ENCODE results near the gene P2RX6. TPM values are rescaled to one million over a fixed set of nuclear protein-coding genes. Genes with fewer than 3 reads are reported as not detected.

The P2RX6 gene
- polyA plus RNA-seq, 5 donors = 0.95 to 3.4 (median 1.8) TPM

- no peak for DNase-seq
Observed at GRCh38 chr22:21010426-21011113, 4.4 kb upstream of the P2RX6 start.

- no peak for DNase-seq
Observed at GRCh38 chr22:21012446-21013407, 2.2 kb upstream of the P2RX6 start.

- DNase-seq = no peak
Observed at GRCh38 chr22:21013657-21014201, 1.2 kb upstream of the P2RX6 start.

- DNase-seq = peak; percentile 92 to 95
Observed at GRCh38 chr22:21014202-21014725, 701 bp upstream of the P2RX6 start.

DNA sequence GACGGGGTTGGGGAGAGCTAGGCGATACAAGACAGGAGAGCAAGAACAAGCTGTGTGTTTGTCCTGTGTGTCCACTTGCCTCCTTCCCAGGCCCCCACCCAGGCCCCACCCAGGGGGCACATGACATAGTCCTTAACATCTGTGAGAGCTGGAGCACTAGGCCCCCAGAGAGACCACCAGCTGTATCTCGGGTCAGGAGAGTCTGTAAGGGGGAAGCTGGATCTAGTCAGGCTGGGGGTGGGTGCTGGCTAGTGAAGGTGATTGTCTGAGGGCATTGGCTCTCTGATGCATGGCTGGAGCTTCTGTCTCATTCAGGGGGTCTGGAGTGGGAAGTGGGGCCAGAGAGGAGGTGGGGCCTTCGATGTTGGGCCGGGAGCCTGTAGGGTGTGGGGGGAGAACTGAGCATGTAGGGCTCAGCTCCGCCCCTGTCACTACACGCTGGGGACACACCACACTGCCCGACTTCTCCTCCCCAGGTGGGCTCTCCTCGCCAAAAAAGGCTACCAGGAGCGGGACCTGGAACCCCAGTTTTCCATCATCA, 571 bp downstream of the P2RX6 start:
- DNase-seq = no peak

GRCh38 chr22:21016644-21017420, 1.9 kb downstream of the P2RX6 start:
- no peak for DNase-seq

GRCh38 chr22:21018314-21018713, 3.3 kb downstream of the P2RX6 start:
- no peak for DNase-seq

- DNase-seq = no peak
Observed at GRCh38 chr22:21020802-21021429, 6.0 kb downstream of the P2RX6 start.

DNA sequence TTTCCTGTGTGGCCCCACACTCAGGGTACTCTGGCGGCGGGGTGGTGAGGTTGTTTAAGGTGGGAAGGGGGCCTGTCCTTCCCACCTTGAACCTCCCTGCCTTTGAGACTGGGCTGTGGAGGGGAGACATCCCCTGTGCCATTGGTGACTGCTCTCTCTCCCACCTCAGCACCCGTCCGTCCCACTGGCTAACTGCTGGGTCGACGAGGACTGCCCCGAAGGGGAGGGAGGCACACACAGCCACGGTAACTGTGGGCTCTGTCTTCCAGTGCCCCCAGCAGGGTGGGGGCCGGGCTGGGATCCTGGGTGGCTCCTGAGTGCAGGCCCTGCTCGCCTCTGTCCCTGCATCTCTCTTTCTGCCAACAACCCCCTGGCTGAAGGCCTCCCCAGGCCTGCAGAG, 7.5 kb downstream of the P2RX6 start:
- no peak for DNase-seq

DNA sequence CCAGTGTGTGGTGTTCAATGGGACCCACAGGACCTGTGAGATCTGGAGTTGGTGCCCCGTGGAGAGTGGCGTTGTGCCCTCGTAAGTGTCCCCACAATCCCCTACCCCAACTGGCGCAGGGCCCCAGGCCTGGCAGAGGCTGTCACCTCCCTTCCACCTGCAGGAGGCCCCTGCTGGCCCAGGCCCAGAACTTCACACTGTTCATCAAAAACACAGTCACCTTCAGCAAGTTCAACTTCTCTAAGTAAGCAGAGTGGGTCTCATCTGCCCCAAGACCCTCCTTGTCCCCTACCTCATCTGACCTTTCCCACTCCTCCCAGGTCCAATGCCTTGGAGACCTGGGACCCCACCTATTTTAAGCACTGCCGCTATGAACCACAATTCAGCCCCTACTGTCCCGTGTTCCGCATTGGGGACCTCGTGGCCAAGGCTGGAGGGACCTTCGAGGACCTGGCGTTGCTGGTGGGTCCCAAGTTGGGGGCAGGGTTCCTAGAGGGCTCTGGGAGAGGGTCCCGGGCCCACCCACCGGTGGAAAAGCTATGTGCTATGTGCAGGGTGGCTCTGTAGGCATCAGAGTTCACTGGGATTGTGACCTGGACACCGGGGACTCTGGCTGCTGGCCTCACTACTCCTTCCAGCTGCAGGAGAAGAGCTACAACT, 8.1 kb downstream of the P2RX6 start:
- DNase-seq = no peak

DNA sequence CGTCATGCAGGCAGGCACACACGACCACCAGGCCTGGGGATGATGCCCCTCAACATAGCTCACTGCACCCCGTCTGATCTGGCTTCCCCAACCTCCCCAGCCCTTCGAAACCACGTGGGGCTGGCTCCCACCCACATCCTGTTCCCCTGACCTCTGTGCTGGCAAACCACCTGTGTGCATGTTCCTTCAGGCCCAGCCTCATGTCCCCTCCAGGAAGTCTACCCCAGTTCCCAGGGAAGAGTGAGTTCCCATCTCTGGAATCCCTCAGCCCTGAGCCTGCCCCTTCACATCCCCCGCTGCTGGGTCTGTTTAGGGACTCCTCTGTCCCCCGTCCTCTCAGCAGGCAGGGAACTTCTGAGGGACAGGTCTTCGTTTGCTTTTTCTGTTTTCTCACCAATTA, 10.3 kb downstream of the P2RX6 start:
- DNase-seq = no peak

DNA sequence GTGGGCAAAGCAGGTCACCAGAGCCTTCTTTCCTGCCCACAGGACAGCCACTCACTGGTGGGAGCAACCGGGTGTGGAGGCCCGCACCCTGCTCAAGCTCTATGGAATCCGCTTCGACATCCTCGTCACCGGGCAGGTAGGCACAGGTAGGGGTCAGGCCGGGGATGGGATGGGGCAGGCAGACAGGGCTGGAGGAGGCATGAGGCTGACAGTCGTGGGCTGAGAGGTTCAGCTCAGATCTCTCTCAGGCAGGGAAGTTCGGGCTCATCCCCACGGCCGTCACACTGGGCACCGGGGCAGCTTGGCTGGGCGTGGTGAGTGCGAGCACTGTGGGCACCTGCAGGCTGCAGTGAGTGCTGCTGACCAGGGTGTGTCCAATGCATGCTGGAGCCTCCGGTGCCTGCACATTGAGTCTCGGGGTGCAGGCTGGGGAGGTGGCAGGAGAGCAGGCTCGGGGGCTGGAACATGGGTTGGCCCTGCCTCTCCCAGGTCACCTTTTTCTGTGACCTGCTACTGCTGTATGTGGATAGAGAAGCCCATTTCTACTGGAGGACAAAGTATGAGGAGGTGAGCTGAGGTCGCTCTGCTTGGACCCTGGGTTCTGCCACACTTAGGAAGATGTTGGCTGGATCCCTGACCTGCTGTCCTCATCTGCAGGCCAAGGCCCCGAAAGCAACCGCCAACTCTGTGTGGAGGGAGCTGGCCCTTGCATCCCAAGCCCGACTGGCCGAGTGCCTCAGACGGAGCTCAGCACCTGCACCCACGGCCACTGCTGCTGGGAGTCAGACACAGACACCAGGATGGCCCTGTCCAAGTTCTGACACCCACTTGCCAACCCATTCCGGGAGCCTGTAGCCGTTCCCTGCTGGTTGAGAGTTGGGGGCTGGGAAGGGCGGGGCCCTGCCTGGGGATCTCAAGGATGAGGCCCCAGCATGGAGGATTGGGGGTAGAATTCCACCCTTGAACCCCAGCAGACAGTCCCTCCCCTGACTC, 11.1 kb downstream of the P2RX6 start:
- DNase-seq = no peak

GRCh38 chr22:21026783-21027692, 12.1 kb downstream of the P2RX6 start:
- peak in 1 of 2 donors; percentile 48 for DNase-seq

GRCh38 chr22:21028277-21029251, 13.6 kb downstream of the P2RX6 start:
- DNase-seq = no peak

DNA sequence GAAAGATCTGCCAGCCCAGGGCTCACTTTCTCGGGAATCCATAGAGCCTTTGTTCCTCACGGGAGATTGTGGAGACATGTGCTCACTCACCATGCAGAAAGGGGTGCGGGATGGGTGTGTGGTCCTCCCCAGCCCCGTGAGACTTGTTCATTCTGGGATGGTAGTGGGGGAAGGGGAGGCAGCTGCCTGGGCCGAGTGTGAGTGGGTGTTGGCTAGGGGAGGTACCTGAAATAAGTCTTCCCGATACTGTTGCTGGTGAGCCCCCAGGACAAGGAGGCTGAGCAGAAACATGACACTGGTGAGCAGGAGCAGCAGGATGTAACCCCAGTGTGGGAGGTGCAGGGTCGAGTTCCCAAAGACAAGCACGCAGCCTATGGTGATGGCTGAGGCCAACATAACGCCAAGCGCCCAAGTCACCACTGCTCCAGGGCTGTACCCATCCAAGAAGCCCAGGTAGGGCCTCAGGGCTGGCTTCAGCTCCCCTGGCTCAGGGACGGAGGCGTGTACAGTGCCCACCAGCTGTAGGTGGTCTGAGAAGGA, 14.6 kb downstream of the P2RX6 start:
- DNase-seq = no peak

- no peak for DNase-seq
Observed at GRCh38 chr22:21030032-21030431, 15.1 kb downstream of the P2RX6 start.

All from right lung (tissue), 5 donors.